DND-41 (cell line): ENCODE measurements around the gene CCDC171.

ENCODE experiments used
- ATAC-seq: fragments of 200-7000 bp; cut with Tn5 transposase; 3 replicates; pipeline ENCODE4 v1.9.1; 2021; ENCODE audit warnings: low read depth; ENCODE audit not compliant: insufficient read depth
- DNase-seq: peaks from one replicate; pipeline ENCODE4 v3.0.0-alpha.2; 2020
- H2AFZ ChIP-seq: 2 replicates; pipeline ENCODE4 v1.6.0; 2012; ENCODE audit warnings: low read depth, low read length
- H3K27ac ChIP-seq: 2 replicates; pipeline ENCODE4 v1.5.1; 2012; ENCODE audit warnings: low read length, inconsistent platforms
- H3K27me3 ChIP-seq: fragments of 200-600 bp; sonication (generic); 2 replicates; pipeline ENCODE4 v1.6.0; 2012; ENCODE audit warnings: low read length, mild to moderate bottlenecking, inconsistent platforms; ENCODE audit not compliant: insufficient read depth, poor library complexity
- H3K36me3 ChIP-seq: 2 replicates; pipeline ENCODE4 v1.5.1; 2012; ENCODE audit warnings: low read length, inconsistent platforms; ENCODE audit not compliant: insufficient read depth
- H3K4me1 ChIP-seq: 2 replicates; pipeline ENCODE4 v1.5.1; 2012; ENCODE audit warnings: mild to moderate bottlenecking, low read length; ENCODE audit not compliant: insufficient read depth
- H3K4me2 ChIP-seq: 2 replicates; pipeline ENCODE4 v1.6.0; 2012; ENCODE audit warnings: mild to moderate bottlenecking, moderate library complexity, low read length, inconsistent platforms; ENCODE audit not compliant: insufficient read depth
- H3K4me3 ChIP-seq, 2 experiments: fragments of 200-600 bp in 1 of 2; shearing (Covaris generic) in 1 of 2; 2 replicates each; pipeline ENCODE4 v1.5.1; 2012 to 2016; ENCODE audit warnings: inconsistent platforms in 2 of 2, low read length in 2 of 2, mild to moderate bottlenecking in 2 of 2, low read depth in 1 of 2, moderate library complexity in 1 of 2
- H3K79me2 ChIP-seq: 2 replicates; pipeline ENCODE4 v1.6.0; 2012; ENCODE audit warnings: low read length, inconsistent platforms; ENCODE audit not compliant: insufficient read depth
- H3K9ac ChIP-seq: 2 replicates; pipeline ENCODE4 v1.6.0; 2012; ENCODE audit warnings: low read depth, mild to moderate bottlenecking, inconsistent platforms, low read length, moderate library complexity
- H3K9me3 ChIP-seq: 2 replicates; pipeline ENCODE4 v1.5.1; 2012; ENCODE audit warnings: low read length, moderate library complexity, mild to moderate bottlenecking, inconsistent platforms; ENCODE audit not compliant: insufficient read depth, severe bottlenecking
- H4K20me1 ChIP-seq: 2 replicates; pipeline ENCODE4 v1.6.0; 2012; ENCODE audit warnings: low read length; ENCODE audit not compliant: insufficient read depth
- EZH2 ChIP-seq: IDR thresholded peaks from 3 replicates; pipeline ENCODE4 v1.6.1; 2012; ENCODE audit warnings: borderline replicate concordance, low read depth, mild to moderate bottlenecking, moderate library complexity, low read length, inconsistent platforms; ENCODE audit not compliant: severe bottlenecking
- TF ChIP-seq, protein P1 (sequence below): IDR thresholded peaks from 2 replicates; pipeline ENCODE4 v1.5.1; 2012; ENCODE audit warnings: borderline replicate concordance, low read length, moderate library complexity, mild to moderate bottlenecking; ENCODE audit not compliant: poor library complexity, severe bottlenecking; ENCODE audit errors: extremely low read depth

CCDC171 gene

DNA sequence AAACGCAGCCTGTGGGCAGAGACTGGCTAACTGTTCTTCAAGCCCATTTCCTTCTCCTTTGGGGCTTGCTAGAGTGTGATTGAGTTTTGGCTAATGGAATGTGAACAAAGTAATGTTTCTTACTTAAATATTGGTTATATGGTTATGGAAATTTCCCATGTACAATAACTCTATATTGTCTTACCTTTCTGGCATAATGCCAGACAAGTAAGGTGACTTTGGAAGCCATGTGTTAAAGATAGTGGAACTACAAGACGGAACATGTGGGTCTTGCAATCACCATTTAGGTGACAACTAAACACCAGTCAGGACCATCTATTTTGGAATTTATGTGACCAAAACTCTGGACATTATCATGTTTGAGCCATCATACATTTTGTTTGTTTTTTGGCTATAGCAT is 260.2 kb downstream of the CCDC171 start:
- Histone ChIP-seq H2AFZ (no peak overlapping the region), H3K4me3 (no peak overlapping the region), H3K9me3 (no peaks in the 10 kb centered on the region), H3K4me1 (no peaks in the 10 kb centered on the region), H3K9ac (no peak overlapping the region), H3K79me2 (no peaks in the 10 kb centered on the region), H3K27ac (no peak overlapping the region), H3K36me3 (no peaks in the 10 kb centered on the region), H3K4me2 (no peak overlapping the region), H3K27me3 (no peaks in the 10 kb centered on the region), H4K20me1 (no peaks in the 10 kb centered on the region)
- TF ChIP-seq, protein P1, sequence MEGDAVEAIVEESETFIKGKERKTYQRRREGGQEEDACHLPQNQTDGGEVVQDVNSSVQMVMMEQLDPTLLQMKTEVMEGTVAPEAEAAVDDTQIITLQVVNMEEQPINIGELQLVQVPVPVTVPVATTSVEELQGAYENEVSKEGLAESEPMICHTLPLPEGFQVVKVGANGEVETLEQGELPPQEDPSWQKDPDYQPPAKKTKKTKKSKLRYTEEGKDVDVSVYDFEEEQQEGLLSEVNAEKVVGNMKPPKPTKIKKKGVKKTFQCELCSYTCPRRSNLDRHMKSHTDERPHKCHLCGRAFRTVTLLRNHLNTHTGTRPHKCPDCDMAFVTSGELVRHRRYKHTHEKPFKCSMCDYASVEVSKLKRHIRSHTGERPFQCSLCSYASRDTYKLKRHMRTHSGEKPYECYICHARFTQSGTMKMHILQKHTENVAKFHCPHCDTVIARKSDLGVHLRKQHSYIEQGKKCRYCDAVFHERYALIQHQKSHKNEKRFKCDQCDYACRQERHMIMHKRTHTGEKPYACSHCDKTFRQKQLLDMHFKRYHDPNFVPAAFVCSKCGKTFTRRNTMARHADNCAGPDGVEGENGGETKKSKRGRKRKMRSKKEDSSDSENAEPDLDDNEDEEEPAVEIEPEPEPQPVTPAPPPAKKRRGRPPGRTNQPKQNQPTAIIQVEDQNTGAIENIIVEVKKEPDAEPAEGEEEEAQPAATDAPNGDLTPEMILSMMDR = no peak
- TF ChIP-seq EZH2 = no peak
- DNase-seq (no peak), ATAC-seq (no peak)

DNA sequence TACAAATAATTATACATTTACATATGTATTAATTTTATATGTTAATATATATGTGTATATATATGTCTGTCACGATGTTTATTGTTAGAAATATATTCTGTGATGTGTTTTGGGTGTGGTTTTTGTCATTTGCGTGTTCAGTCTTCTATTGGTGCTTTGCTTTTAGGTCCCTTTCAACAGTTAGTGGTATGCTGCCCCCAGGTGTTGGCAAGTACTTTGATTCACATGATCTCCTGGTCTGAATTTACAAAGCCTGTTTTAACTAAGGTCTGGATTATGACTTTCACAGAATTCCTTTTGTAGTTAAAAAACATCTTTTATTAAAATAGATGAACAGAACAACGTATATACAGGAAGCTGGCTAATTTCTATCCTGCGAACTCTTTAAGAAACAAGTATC is 271.5 kb downstream of the CCDC171 start:
- Histone ChIP-seq H3K4me2 (no peak overlapping the region), H3K9ac (no peak overlapping the region), H4K20me1 (no peaks in the 10 kb centered on the region), H3K27ac (no peak overlapping the region), H3K9me3 (no peaks in the 10 kb centered on the region), H3K4me3 (no peak overlapping the region), H3K4me1 (no peaks in the 10 kb centered on the region), H3K27me3 (no peaks in the 10 kb centered on the region), H3K36me3 (no peaks in the 10 kb centered on the region), H2AFZ (no peak overlapping the region), H3K79me2 (no peaks in the 10 kb centered on the region)
- DNase-seq (peak; percentile 11), ATAC-seq (no peak)
- no peak for TF ChIP-seq EZH2
- TF ChIP-seq, protein P1 = peak; percentile 20

DNA sequence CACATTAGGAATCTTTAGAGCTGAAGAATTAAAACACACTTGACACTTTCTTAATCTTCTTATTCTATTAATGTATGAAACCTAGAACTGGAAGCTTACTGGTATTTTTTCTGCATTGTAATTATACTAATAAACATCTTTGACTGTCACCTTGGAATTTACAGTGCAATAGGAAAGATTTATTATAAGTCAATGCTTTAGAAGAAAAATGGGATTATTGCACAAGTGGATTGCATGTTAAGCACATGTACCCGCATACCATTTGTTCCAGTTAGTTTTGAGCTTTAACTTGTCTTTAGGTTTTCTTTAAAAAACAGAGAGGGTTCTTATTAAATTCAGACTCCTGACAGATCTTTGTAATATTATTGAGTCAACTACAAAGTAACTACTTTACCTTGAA is 278.5 kb downstream of the CCDC171 start:
- DNase-seq (no peak), ATAC-seq (no peak)
- H3K27ac ChIP-seq = no peak overlapping the region
- TF ChIP-seq, protein P1 = no peak
- no peak for TF ChIP-seq EZH2
- no peak overlapping the region for H3K4me2 ChIP-seq
- H2AFZ ChIP-seq = no peak overlapping the region
- no peaks in the 10 kb centered on the region for H3K4me1 ChIP-seq
- H3K9me3 ChIP-seq = no peaks in the 10 kb centered on the region
- H3K4me3 ChIP-seq = no peak overlapping the region
- no peaks in the 10 kb centered on the region for H3K79me2 ChIP-seq
- H4K20me1 ChIP-seq = no peaks in the 10 kb centered on the region
- no peaks in the 10 kb centered on the region for H3K27me3 ChIP-seq
- H3K9ac ChIP-seq = no peak overlapping the region
- H3K36me3 ChIP-seq = no peaks in the 10 kb centered on the region

DNA sequence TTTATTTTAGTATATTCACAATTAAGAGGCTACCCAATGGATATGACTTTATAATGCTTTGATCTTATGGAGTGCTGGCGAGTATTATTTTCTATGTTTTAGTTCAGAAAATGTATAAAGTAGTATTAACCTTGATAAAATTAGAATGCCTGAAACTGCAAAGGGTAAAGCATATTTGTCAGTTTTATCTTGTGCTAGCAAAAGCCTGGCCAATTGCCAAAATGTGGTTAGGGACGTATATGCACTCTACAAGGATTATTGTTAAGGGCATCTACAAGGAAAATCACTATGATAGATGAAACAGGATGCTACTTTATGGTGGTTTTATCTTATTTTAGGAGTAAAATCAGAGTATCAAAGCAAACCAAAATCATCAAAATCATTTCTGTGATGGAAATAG is 281.7 kb downstream of the CCDC171 start:
- no peak overlapping the region for H2AFZ ChIP-seq

More for the DNA sequence above, 281.7 kb downstream of the CCDC171 start:
- Histone ChIP-seq H3K9ac (no peak overlapping the region), H3K27me3 (no peaks in the 10 kb centered on the region), H3K9me3 (no peaks in the 10 kb centered on the region), H3K27ac (no peak overlapping the region), H4K20me1 (no peaks in the 10 kb centered on the region), H3K4me1 (no peaks in the 10 kb centered on the region), H3K36me3 (no peaks in the 10 kb centered on the region), H3K4me3 (no peak overlapping the region), H3K79me2 (no peaks in the 10 kb centered on the region), H3K4me2 (no peak overlapping the region)
- ATAC-seq (no peak), DNase-seq (peak; percentile 12)
- TF ChIP-seq, protein P1 = no peak
- no peak for TF ChIP-seq EZH2
